DMS114 treated with DMSO at 0.1 percent for 48 hours (cell line): ENCODE data around the gene CKM.
A peak's percentile ranks its signal among the peaks of the same experiment; 100 is the strongest.

Experiments used
- DNase-seq: peaks from one replicate; lab custom pipeline; 2025; ENCODE audit not compliant: unreplicated experiment; lab: John Stamatoyannopoulos, UW

Gene CKM

GRCh38 chr19:45322744-45323281 is at the start of gene CKM:
Gene CKM, minus strand, starts transcription at chr19:45322875. Its CDS starts 3,162 bp downstream, at chr19:45319713.
- no peak for DNase-seq

- DNase-seq, result peak; percentile 86
These were observed 47.9 kb upstream of the CKM start, which contains the start of gene ERCC2 for GRCh38 chr19:45370410-45371204. Gene ERCC2, minus strand, starts transcription at chr19:45370573. Its CDS starts 33 bp downstream, at chr19:45370540.

- DNase-seq, result no peak
These were observed 46.2 kb upstream of the CKM start for GRCh38 chr19:45368737-45369340.

- no peak for DNase-seq
These were observed 45.5 kb upstream of the CKM start for GRCh38 chr19:45368127-45368526.

- DNase-seq, result no peak
These were observed 42.0 kb upstream of the CKM start for GRCh38 chr19:45364696-45365095.

GRCh38 chr19:45363861-45364459 is 41.3 kb upstream of the CKM start:
- no peak for DNase-seq

- DNase-seq, result no peak
These were observed 39.6 kb upstream of the CKM start for GRCh38 chr19:45362291-45362690.

- no peak for DNase-seq
These were observed 38.9 kb upstream of the CKM start for GRCh38 chr19:45361608-45362007.

- no peak for DNase-seq
These were observed 35.6 kb upstream of the CKM start for GRCh38 chr19:45358213-45358792.

- no peak for DNase-seq
These were observed 34.7 kb upstream of the CKM start for GRCh38 chr19:45357445-45357783.

- no peak for DNase-seq
These were observed 34.2 kb upstream of the CKM start for GRCh38 chr19:45356760-45357444.

GRCh38 chr19:45355910-45356309 is 33.2 kb upstream of the CKM start:
- no peak for DNase-seq

- no peak for DNase-seq
These were observed 32.7 kb upstream of the CKM start for GRCh38 chr19:45355402-45355801.

- no peak for DNase-seq
These were observed 31.7 kb upstream of the CKM start for GRCh38 chr19:45354241-45354842.

GRCh38 chr19:45352914-45353796 is 30.5 kb upstream of the CKM start:
- no peak for DNase-seq

GRCh38 chr19:45352471-45352870 is 29.8 kb upstream of the CKM start:
- no peak for DNase-seq

GRCh38 chr19:45352062-45352461 is 29.4 kb upstream of the CKM start:
- no peak for DNase-seq

GRCh38 chr19:45351401-45351952 is 28.8 kb upstream of the CKM start:
- no peak for DNase-seq

- no peak for DNase-seq
These were observed 27.9 kb upstream of the CKM start for GRCh38 chr19:45350477-45351058.
